ENCODE data around the gene TLCD1. TPM values are rescaled to one million over a fixed set of nuclear protein-coding genes. Genes with fewer than 3 reads are reported as not detected.
A peak's percentile ranks its signal among the peaks of the same experiment; 100 is the strongest.

TLCD1 gene
- total RNA-seq, 4 donors from 2014 or later, result 0.44 to 1.2 TPM; not detected in 2

DNA sequence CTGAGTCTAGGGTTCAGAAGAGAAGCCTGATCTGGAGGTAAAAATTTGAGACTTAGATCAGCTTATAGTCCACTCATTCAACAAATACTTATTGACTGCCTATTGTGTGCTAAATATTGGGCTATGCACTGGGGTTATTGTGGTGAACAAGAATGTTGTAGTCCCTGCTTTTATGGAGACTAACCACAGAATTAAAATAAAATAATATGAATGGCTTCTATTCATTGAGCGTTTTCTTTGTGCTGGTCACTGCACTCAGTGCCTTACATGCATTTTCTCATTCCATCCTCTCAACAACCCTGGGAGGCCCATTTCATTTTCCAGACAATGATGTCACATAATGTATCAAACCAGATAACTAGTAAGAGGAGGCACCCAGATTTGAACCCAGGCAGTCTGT, 7.3 kb upstream of the TLCD1 start:
- Histone ChIP-seq H3K4me1 (peaks cover 0 to 16% (median 7%) of the 10 kb centered on the region in 4 donors), H3K4me3 (no peak overlapping the region), H3K27me3 (no peaks in the 10 kb centered on the region), H3K27ac (peak overlapping the region in 2 of 4 donors; percentile 47 to 60), H3K36me3 (peaks cover 0 to 4% (median 0%) of the 10 kb centered on the region in 3 donors), H3K9me3 (no peaks in the 10 kb centered on the region)
- DNase-seq (ENCODE audit: low spot score in 2 of 2), result no peak
- 45 to 65% methylated on average over 1 of the region's 1 CpG for WGBS, 2 donors
- TF ChIP-seq POLR2A (IDR thresholded peaks at IDR 0.05) (no peak), EP300 (IDR thresholded peaks at IDR 0.05) (no peak), CTCF (IDR thresholded peaks at IDR 0.05) (no peak)

- H3K9me3 ChIP-seq, result no peaks in the 10 kb centered on the region
- 77 to 78% methylated on average over 11 of the region's 11 CpGs for WGBS, 2 donors
- no peaks in the 10 kb centered on the region for H3K27me3 ChIP-seq
- no peak overlapping the region for H3K4me3 ChIP-seq
- no peaks in the 10 kb centered on the region for H3K36me3 ChIP-seq
- DNase-seq (ENCODE audit: low spot score in 2 of 2), result no peak
- no peak for TF ChIP-seq CTCF (IDR thresholded peaks at IDR 0.05)
- H3K27ac ChIP-seq, result peak overlapping the region in 1 of 4 donors; percentile 97
- peaks cover 0 to 39% (median 22%) of the 10 kb centered on the region in 4 donors for H3K4me1 ChIP-seq
Measured at GRCh38 chr17:28729950-28730330, 3.9 kb upstream of the TLCD1 start.

GRCh38 chr17:28728364-28729200, 2.5 kb upstream of the TLCD1 start, which contains the start of gene NEK8:
TSS of gene NEK8 (plus strand) at chr17:28728788. CDS start at chr17:28728814, 26 bp downstream.
- Histone ChIP-seq H3K4me3 (peak within 1 kb of the TSS; percentile 41 to 85 (median 68)), H3K36me3 (peaks cover 0 to 13% (median 7%) of the 10 kb centered on the region in 3 donors), H3K27me3 (no peaks in the 10 kb centered on the region), H3K27ac (peak within 1 kb of the TSS; percentile 91 to 100 (median 96)), H3K4me1 (peaks cover 0 to 47% (median 22%) of the 10 kb centered on the region in 4 donors), H3K9me3 (no peaks in the 10 kb centered on the region)
- peak; percentile 96 to 99 for DNase-seq (ENCODE audit: low spot score in 2 of 2)
- TF ChIP-seq POLR2A (IDR thresholded peaks at IDR 0.05) (peak; percentile 79 to 85), CTCF (IDR thresholded peaks at IDR 0.05) (peak in 2 of 5 experiments; percentile 20 to 32), EP300 (IDR thresholded peaks at IDR 0.05) (peak; percentile 82 to 93)
- WGBS, 2 donors, result 1% methylated on average over 61 to 63 of the region's 64 CpGs

DNA sequence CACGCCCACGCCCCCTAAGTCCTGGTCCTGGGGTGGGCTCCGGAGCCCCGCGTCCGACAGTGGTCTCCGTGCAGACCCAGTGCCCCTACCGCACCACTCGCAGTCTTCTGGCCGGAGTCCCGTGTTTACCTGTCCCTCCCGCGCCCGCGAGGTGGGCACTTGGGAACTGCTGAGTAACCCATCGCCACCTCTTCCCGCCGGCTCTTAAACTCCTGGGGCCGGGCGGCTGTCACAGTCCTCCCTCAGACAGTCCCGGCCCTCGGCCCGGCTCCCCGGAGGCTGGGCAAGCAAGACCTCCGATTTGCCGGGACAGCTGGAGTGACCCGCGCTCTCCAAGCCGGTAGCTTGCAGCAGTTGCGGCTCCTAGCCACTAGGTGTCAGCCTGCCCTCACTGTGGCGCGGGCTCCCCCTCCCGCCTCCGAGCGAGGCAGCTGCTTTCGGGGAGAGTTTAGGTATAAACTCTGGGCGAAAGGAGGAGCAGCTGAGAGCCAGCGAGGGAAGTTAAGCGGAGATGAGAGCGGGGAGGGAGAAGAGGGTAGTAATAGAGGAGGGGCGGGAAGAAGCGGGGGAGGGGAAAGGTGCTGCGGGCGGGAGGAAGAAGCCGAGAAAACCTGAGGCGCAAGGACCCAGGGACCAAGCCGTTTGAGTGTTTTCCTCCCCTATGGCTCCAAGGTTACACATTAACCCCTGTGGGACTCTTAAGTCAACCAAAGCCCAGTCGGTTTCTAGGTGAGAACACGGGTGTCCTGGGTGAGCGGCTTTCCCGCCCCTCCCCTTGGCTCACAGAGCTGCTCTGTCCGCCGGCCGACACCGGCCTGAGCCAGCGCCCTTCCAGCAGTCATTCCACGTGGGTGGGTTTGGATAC, 826 bp upstream of the TLCD1 start:
- H3K36me3 ChIP-seq, result peaks cover 6 to 30% (median 19%) of the 10 kb centered on the region in 3 donors
- TF ChIP-seq EP300 (IDR thresholded peaks at IDR 0.05) (peak in 1 of 2 donors; percentile 73), CTCF (IDR thresholded peaks at IDR 0.05) (peak; percentile 99 to 100 (median 100)), POLR2A (IDR thresholded peaks at IDR 0.05) (peak in 1 of 2 donors; percentile 1)
- DNase-seq (ENCODE audit: low spot score in 2 of 2), result peak; percentile 92 to 94
- H3K9me3 ChIP-seq, result no peaks in the 10 kb centered on the region
- peak overlapping the region; percentile 26 to 100 (median 94) for H3K27ac ChIP-seq
- peak overlapping the region; percentile 41 to 85 (median 68) for H3K4me3 ChIP-seq
- no peaks in the 10 kb centered on the region for H3K27me3 ChIP-seq
- peaks cover 0 to 57% (median 27%) of the 10 kb centered on the region in 4 donors for H3K4me1 ChIP-seq
- 0 to 1% methylated on average over 50 to 52 of the region's 57 CpGs for WGBS, 2 donors
